HG03159 (cell line): ENCODE data around the gene ELF2.
A peak's percentile ranks its signal among the peaks of the same experiment; 100 is the strongest.
"Not testable (repeated sequence)": the region's sequence is repeated elsewhere in the genome, so short reads cannot be mapped to it uniquely, and the experiment has no call there.

Experiments
- ATAC-seq: cut with Tn5 transposase; IDR thresholded peaks from one replicate; pipeline ENCODE4 v1.9.1; 2021; ENCODE audit warnings: mild to moderate bottlenecking, moderate library complexity; ENCODE audit not compliant: unreplicated experiment

The ELF2 gene

GRCh38 chr4:139025841-139026240 lies 151.2 kb downstream of the ELF2 start:
- no peak for ATAC-seq

GRCh38 chr4:139024686-139025085 lies 152.3 kb downstream of the ELF2 start:
- ATAC-seq: no peak

- no peak for ATAC-seq
Measured at GRCh38 chr4:139022835-139023234, 154.2 kb downstream of the ELF2 start.

GRCh38 chr4:139021071-139021470 lies 155.9 kb downstream of the ELF2 start:
- not testable (repeated sequence) for ATAC-seq

- no peak for ATAC-seq
Measured at GRCh38 chr4:139020384-139020783, 156.6 kb downstream of the ELF2 start.

GRCh38 chr4:139018971-139019758 lies 157.9 kb downstream of the ELF2 start:
- ATAC-seq: no peak

- ATAC-seq: no peak
Measured at GRCh38 chr4:139018501-139018900, 158.5 kb downstream of the ELF2 start.

- ATAC-seq: no peak
Measured at GRCh38 chr4:139017861-139018260, 159.2 kb downstream of the ELF2 start.

- ATAC-seq: peak; percentile 35
Measured at GRCh38 chr4:139015948-139016471, 161.0 kb downstream of the ELF2 start.

- peak; percentile 95 for ATAC-seq
Measured at GRCh38 chr4:139015269-139015947, 161.6 kb downstream of the ELF2 start, which contains the start of gene NOCT. TSS of gene NOCT (plus strand) at chr4:139015781. CDS start at chr4:139015982, 201 bp downstream.

- peak; percentile 7 for ATAC-seq
Measured at GRCh38 chr4:139014371-139015268, 162.4 kb downstream of the ELF2 start.

- no peak for ATAC-seq
Measured at GRCh38 chr4:139011225-139011950, 165.6 kb downstream of the ELF2 start.

- ATAC-seq: no peak
Measured at GRCh38 chr4:139009702-139010101, 167.3 kb downstream of the ELF2 start.

GRCh38 chr4:139008278-139008677 lies 168.7 kb downstream of the ELF2 start:
- ATAC-seq: not testable (repeated sequence)

GRCh38 chr4:139007640-139008039 lies 169.4 kb downstream of the ELF2 start:
- ATAC-seq: no peak
